ENCODE measurements around the gene CSTF2T.

Gene CSTF2T, protein sequence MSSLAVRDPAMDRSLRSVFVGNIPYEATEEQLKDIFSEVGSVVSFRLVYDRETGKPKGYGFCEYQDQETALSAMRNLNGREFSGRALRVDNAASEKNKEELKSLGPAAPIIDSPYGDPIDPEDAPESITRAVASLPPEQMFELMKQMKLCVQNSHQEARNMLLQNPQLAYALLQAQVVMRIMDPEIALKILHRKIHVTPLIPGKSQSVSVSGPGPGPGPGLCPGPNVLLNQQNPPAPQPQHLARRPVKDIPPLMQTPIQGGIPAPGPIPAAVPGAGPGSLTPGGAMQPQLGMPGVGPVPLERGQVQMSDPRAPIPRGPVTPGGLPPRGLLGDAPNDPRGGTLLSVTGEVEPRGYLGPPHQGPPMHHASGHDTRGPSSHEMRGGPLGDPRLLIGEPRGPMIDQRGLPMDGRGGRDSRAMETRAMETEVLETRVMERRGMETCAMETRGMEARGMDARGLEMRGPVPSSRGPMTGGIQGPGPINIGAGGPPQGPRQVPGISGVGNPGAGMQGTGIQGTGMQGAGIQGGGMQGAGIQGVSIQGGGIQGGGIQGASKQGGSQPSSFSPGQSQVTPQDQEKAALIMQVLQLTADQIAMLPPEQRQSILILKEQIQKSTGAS

GRCh38 chr10:51699475-51700227 is at the start of gene CSTF2T:
CSTF2T (minus strand) TSS chr10:51699595; CDS start chr10:51699549, 46 bp downstream.
- peak; percentile 37 for DNase-seq

DNA sequence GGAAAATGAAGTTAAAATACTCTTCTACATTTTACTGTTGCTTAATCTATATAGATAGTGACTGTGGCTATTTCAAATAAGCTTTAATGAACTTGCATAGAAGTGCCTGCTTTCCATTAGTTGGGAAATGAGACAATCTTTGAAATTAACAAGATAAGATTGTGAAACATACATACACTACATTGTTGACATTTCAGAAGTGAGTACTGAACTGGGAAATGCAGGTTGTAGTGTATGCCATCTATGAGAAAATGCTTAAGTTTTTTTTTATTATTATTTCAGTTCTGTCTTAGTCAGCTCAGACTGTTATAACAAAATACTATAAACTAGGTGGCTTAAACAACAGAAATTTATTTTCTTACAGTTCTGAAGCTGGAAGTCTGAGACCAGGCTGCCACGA is 49.6 kb upstream of the CSTF2T start:
- no peak for DNase-seq

DNA sequence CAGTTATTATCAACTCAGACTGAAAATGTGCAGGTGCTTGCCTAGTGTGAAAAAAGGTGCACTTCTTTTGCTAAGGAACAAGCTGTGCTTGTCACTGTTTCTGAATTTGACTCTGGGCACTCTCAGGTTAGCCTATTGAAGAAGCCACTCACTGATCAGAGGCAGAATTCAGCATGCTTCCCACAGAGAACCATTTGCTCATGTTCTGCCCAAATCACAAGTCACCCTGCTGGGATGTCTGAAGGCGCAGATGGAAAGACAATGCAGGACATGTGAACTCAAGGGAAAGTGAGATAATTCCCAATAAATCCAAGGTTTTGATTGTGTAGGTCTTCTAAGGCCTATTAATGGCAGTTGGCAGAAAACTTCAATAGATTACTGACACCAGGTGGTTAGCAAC is 47.8 kb upstream of the CSTF2T start:
- DNase-seq = no peak

- DNase-seq = no peak
Measured at GRCh38 chr10:51745397-51745796, 46.0 kb upstream of the CSTF2T start.

- DNase-seq = no peak
Measured at GRCh38 chr10:51744235-51745000, 45.0 kb upstream of the CSTF2T start.

GRCh38 chr10:51743146-51743545 is 43.8 kb upstream of the CSTF2T start:
- no peak for DNase-seq

DNA sequence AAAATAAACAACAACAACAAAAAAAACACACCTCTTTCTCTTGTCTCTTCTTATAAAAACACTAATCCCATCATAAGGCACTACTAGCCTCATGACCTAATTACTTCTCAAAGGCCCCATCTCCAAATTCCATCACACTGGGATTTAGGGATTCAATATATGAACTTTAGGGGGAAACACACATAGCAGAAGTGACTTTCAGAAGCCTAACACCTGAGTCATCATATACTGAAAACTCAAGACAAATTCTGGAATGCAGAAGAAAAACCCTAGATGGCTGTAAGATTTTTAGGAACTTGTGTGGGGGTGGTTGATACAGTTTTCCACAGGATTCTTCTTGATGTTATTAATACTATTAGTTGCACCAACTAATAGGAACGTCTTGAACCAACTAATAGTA is 33.7 kb upstream of the CSTF2T start:
- no peak for DNase-seq

DNA sequence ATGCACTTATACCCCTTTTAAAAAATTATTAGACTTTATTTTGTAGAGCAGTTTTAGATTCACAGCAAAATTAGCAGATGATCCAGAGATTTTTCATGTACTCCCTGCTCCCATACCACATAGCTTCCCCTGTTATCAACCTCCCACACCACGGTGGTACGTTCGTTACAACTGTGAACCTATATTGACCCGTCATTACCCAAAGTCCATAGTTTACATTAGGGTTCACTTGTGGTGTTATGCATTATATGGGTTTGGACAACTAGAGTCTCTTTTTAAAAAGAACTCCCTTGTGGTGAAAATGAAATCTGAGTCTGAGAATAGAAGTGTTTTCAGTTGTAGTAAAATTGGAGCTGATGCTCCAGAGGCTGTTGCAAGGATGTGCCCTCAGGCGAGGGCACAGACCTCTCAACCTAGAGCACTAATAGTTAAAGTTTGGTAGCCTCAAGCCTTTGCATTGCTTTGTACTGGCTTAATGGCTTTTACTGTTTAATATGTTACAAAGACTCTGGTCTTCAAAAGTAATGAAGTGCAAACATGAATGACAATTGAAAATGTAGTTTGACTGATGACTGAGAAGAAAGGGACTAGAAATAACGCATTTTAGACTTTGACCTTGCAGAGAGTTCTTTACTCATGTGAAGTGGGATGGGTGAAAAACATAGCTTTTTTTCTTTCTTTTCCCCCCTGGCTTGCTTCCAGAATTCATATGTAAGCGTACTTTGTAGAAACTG is 30.6 kb upstream of the CSTF2T start:
- DNase-seq = no peak

GRCh38 chr10:51724038-51724437 is 24.6 kb upstream of the CSTF2T start:
- DNase-seq = no peak

GRCh38 chr10:51718804-51719291 is 19.5 kb upstream of the CSTF2T start:
- DNase-seq = no peak

DNA sequence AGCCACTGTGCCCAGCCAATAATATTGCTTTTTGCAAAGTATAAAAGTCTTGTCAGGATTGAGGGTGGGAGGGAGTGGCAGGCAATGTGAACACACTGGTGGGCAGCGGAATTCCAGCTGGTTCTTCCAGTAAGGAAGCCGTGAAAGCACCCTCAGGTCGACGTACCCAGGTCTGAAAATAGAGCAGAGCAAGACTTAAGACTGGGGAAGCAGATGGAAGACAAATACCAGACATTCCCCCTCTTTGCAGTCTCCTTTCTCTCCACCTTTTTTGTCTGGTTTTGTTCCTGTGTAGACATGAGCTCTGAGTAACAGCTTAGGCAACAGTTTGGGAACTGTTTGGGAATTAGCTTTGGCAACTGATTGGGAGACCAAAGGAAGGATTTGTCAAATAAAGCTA is 17.6 kb upstream of the CSTF2T start:
- DNase-seq = no peak

- DNase-seq = no peak
Measured at GRCh38 chr10:51711519-51711891, 12.1 kb upstream of the CSTF2T start.

GRCh38 chr10:51709324-51709972 is 10.1 kb upstream of the CSTF2T start:
- DNase-seq = no peak

DNA sequence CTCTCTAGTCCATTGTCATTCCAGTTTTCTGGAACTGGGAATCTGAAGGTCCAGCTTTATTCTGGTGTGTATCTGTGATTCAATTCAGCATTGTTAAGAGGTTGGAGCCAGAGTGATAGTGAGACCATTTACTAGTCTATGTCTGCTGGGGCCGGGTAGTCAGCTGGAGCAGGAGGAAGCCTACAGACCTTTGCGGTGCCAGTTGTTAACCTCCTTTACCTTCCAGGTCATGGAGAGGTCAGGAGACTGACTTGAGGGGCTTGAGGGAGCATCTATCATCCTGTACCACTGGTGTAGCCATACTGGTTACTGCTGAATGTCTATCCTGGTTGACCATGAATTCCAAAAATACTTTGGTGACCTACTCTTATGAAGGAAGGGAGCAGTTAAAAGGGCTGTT is 9.2 kb upstream of the CSTF2T start:
- DNase-seq = no peak

GRCh38 chr10:51707821-51708424 is 8.5 kb upstream of the CSTF2T start:
- no peak for DNase-seq

GRCh38 chr10:51707392-51707791 is 8.0 kb upstream of the CSTF2T start:
- no peak for DNase-seq

DNA sequence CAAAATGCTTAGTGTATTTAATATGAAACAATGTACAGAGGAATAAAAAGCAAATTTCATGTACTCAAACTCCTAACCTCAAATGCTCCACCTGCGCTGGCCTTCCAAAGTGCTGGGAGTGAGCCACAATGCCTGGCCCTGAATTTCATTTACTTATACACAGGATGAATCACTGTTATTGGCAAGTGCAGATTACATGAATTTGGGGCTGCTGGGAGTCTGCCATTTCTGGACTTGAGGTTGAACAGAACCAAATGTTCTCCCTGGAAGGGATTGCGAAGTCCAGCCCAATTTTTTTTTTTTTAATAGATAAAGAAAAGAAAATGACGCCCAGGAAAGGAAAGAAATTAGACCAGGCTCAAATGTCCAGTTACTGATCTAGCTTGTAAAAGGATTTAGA is 6.8 kb upstream of the CSTF2T start:
- DNase-seq = no peak

DNA sequence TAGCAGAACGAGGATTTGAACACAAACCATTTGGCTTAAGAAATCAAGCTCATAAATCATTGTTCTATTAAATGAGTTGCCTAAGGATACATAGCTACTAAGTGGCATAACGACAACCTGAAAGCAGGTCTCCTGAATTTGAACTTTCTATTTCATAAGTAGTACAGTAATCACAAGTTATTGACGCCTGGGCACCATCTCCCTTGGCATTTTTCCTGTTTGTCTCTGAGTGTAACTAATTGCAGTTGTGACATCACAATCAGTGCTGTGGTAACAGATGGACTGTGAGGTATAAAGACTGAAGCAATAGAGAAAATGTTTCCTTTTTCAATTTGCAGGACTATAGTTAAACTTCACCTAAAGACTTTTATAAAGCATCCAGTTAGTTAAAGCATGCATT is 6.4 kb upstream of the CSTF2T start:
- no peak for DNase-seq

DNA sequence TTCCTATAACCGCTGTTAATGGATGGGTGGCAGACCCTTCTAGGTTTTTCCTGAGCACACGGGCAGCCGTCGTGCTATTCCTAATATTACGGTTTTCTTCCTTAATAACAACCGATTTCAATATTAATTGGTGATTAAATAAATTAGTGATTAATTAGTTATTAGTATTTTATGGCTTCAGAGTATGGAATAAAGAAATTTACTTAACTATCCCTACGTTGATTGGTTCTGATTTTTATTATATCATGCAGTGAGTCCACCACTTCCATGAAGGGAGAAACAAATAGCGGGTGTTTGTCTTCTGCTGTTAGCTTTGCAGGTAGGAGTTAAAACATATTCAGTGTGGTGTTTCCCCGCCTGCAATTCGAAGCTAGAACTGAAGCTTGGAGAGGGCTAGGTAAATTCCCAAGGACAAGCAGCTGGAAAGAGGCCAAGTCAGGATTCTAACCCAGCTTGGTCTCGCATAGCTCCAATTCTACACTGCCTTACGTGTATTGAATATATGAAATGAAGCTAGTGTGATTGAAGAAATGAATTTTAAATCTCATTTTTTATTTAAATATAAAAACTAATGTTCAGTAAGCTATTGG is 928 bp upstream of the CSTF2T start:
- DNase-seq = no peak

- DNase-seq = no peak
Measured at GRCh38 chr10:51699145-51699474, 285 bp downstream of the CSTF2T start.

GRCh38 chr10:51698473-51699063 is 827 bp downstream of the CSTF2T start:
- no peak for DNase-seq

All from NCI-H2107 (cell line).